Measurements from ENCODE around the gene JARID2. TPM values are rescaled to one million over a fixed set of nuclear protein-coding genes. Genes with fewer than 3 reads are reported as not detected.

The JARID2 gene
- polyA plus RNA-seq, 1 donor from 2014 or later = 25.5 TPM

- Histone ChIP-seq H3K9me2 (ENCODE audit: insufficient read depth, low read length) (no peaks in the 10 kb centered on the region), H2AFZ (ENCODE audit: low read depth, low read length) (no peak overlapping the region), H3K9ac (ENCODE audit: low read length) (no peak overlapping the region), H3K9me3 (ENCODE audit: low read length) (no peaks in the 10 kb centered on the region), H3K4me2 (ENCODE audit: low read length) (no peak overlapping the region), H3K36me3 (ENCODE audit: insufficient read depth, low read length) (peaks cover 11% of the 10 kb centered on the region), H3K79me2 (replicated peaks; ENCODE audit: insufficient read depth, low read length) (no peaks in the 10 kb centered on the region), H3K4me3 (ENCODE audit: low read length) (no peak overlapping the region), H3F3A (ENCODE audit: insufficient read depth, low read length, poor library complexity, severe bottlenecking) (no peaks in the 10 kb centered on the region), H3K27me3 (ENCODE audit: insufficient read depth, low read depth, low read length) (no peaks in the 10 kb centered on the region), H4K20me1 (ENCODE audit: insufficient read depth) (no peaks in the 10 kb centered on the region), H3K27ac (ENCODE audit: low read length) (no peak overlapping the region)
- TF ChIP-seq EZH2 (IDR thresholded peaks at IDR 0.05; ENCODE audit: borderline replicate concordance, insufficient read depth, low read length, poor library complexity, severe bottlenecking) = no peak
These were observed 269.4 kb downstream of the JARID2 start for GRCh38 chr6:15515226-15515625.

GRCh38 chr6:15515660-15516375 lies 269.9 kb downstream of the JARID2 start:
- Histone ChIP-seq H3K4me3 (ENCODE audit: low read length) (no peak overlapping the region), H3K27me3 (ENCODE audit: insufficient read depth, low read depth, low read length) (no peaks in the 10 kb centered on the region), H3K9me2 (ENCODE audit: insufficient read depth, low read length) (no peaks in the 10 kb centered on the region), H4K20me1 (ENCODE audit: insufficient read depth) (no peaks in the 10 kb centered on the region), H3F3A (ENCODE audit: insufficient read depth, low read length, poor library complexity, severe bottlenecking) (no peaks in the 10 kb centered on the region), H3K36me3 (ENCODE audit: insufficient read depth, low read length) (peaks cover 7% of the 10 kb centered on the region), H3K27ac (ENCODE audit: low read length) (no peak overlapping the region), H3K9ac (ENCODE audit: low read length) (no peak overlapping the region), H2AFZ (ENCODE audit: low read depth, low read length) (no peak overlapping the region), H3K79me2 (replicated peaks; ENCODE audit: insufficient read depth, low read length) (no peaks in the 10 kb centered on the region), H3K4me2 (ENCODE audit: low read length) (no peak overlapping the region), H3K9me3 (ENCODE audit: low read length) (no peaks in the 10 kb centered on the region)
- TF ChIP-seq MXI1 (conservative IDR thresholded peaks at IDR 0.05; ENCODE audit: poor library complexity, severe bottlenecking) (no peak), SMC3 (conservative IDR thresholded peaks at IDR 0.05; ENCODE audit: poor library complexity) (no peak), EP300 (conservative IDR thresholded peaks at IDR 0.05; ENCODE audit: poor library complexity, severe bottlenecking) (no peak), TAF1 (IDR thresholded peaks at IDR 0.05; ENCODE audit: low read depth) (no peak), POLR2AphosphoS5 (IDR thresholded peaks at IDR 0.05) (no peak), REST (IDR thresholded peaks at IDR 0.05; ENCODE audit: borderline replicate concordance) (no peak), CTCF (IDR thresholded peaks at IDR 0.05; ENCODE audit: poor library complexity, severe bottlenecking) (no peak), EZH2 (IDR thresholded peaks at IDR 0.05; ENCODE audit: borderline replicate concordance, insufficient read depth, low read length, poor library complexity, severe bottlenecking) (no peak), RAD21 (conservative IDR thresholded peaks at IDR 0.05) (no peak)
